Inferior parietal cortex (tissue), 1 donor: ENCODE measurements around the gene ADARB2.

ENCODE experiments used
- DNase-seq: peaks from one replicate; pipeline ENCODE4 v3.0.0-alpha.2; 2016; ENCODE audit errors: extremely low spot score

The ADARB2 gene

GRCh38 chr10:1571587-1572237, 165.6 kb downstream of the ADARB2 start:
- DNase-seq: no peak

GRCh38 chr10:1570416-1571051, 166.8 kb downstream of the ADARB2 start:
- no peak for DNase-seq

GRCh38 chr10:1569208-1569607, 168.1 kb downstream of the ADARB2 start:
- DNase-seq: no peak

- DNase-seq: no peak
Observed at GRCh38 chr10:1567742-1568495, 169.4 kb downstream of the ADARB2 start.

GRCh38 chr10:1567152-1567551, 170.2 kb downstream of the ADARB2 start:
- DNase-seq: no peak

GRCh38 chr10:1564791-1565190, 172.5 kb downstream of the ADARB2 start:
- no peak for DNase-seq

GRCh38 chr10:1563028-1563427, 174.3 kb downstream of the ADARB2 start:
- DNase-seq: no peak

- no peak for DNase-seq
Observed at GRCh38 chr10:1561731-1562337, 175.5 kb downstream of the ADARB2 start.

- no peak for DNase-seq
Observed at GRCh38 chr10:1560535-1561192, 176.7 kb downstream of the ADARB2 start.

GRCh38 chr10:1559761-1560160, 177.6 kb downstream of the ADARB2 start:
- DNase-seq: no peak

GRCh38 chr10:1559311-1559710, 178.0 kb downstream of the ADARB2 start:
- DNase-seq: no peak

- DNase-seq: no peak
Observed at GRCh38 chr10:1558906-1559305, 178.4 kb downstream of the ADARB2 start.

GRCh38 chr10:1557081-1557480, 180.2 kb downstream of the ADARB2 start:
- DNase-seq: no peak

GRCh38 chr10:1556496-1556895, 180.8 kb downstream of the ADARB2 start:
- DNase-seq: no peak

- DNase-seq: no peak
Observed at GRCh38 chr10:1553951-1554350, 183.4 kb downstream of the ADARB2 start.

- no peak for DNase-seq
Observed at GRCh38 chr10:1552881-1553670, 184.2 kb downstream of the ADARB2 start.

GRCh38 chr10:1552406-1552805, 184.9 kb downstream of the ADARB2 start:
- no peak for DNase-seq

GRCh38 chr10:1551636-1552338, 185.5 kb downstream of the ADARB2 start:
- no peak for DNase-seq

- DNase-seq: no peak
Observed at GRCh38 chr10:1550616-1551015, 186.7 kb downstream of the ADARB2 start.

- DNase-seq: no peak
Observed at GRCh38 chr10:1550291-1550595, 187.1 kb downstream of the ADARB2 start.
